ENCODE results near the gene REXO1. TPM values are rescaled to one million over a fixed set of nuclear protein-coding genes. Genes with fewer than 3 reads are reported as not detected.

REXO1 gene
- total RNA-seq, 1 donor from 2014 or later = 37.9 TPM

- Mint-ChIP-seq H3K27ac (no peak overlapping the region), H3K36me3 (peaks cover 6% of the 10 kb centered on the region)
- no peak for TF ChIP-seq CTCF (conservative IDR thresholded peaks at IDR 0.05)
Measured at GRCh38 chr19:1824252-1824622, 24.0 kb downstream of the REXO1 start.

DNA sequence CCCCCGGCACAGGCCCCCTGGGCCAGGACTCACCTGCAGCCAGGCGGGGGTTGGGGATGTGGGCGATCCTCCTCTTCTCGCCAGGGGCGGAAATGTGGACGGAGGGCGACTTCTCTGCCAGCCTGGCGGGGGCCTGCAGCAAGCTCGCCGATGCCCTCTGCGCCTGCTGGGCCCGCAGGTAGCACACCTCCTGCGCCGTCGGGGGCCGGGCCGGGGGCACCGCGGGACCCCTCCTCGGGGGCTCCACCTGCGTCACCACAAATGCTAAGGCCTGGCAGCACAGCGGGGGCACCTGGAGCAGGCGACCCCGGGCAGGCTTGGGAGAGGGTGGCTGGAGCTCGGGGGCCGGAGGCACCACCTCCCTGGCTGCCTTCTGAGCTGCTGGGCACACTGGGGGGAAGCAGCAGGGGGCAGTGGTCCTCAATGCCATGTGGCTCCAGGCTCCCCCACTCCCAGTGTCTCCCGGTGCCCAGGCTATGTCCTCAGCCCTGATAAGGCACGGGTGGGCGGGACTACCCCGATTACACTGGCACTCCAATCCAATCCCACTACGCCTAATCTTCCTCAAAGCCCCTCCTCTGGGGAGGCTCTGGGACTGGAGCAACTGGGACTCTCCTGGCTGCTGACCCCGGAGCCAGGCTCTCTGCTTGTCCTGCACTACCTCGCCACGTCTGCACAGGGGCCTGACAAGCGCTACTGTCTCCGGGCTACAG is 24.6 kb downstream of the REXO1 start:
- no peak for DNase-seq (ENCODE audit: extremely low spot score, unreplicated experiment)
- H3K27ac Mint-ChIP-seq = no peak overlapping the region

More at GRCh38 chr19:1824252-1824622, 24.0 kb downstream of the REXO1 start:
- Mint-ChIP-seq H3K4me3 (no peak overlapping the region), H3K4me1 (ENCODE audit: unreplicated experiment) (peaks cover 3% of the 10 kb centered on the region), H3K27me3 (no peaks in the 10 kb centered on the region), H3K9me3 (no peaks in the 10 kb centered on the region)
- no peak for DNase-seq (ENCODE audit: extremely low spot score, unreplicated experiment)

GRCh38 chr19:1823020-1823419 is 25.3 kb downstream of the REXO1 start:
- Mint-ChIP-seq H3K27me3 (no peaks in the 10 kb centered on the region), H3K27ac (no peak overlapping the region), H3K4me3 (no peak overlapping the region), H3K4me1 (ENCODE audit: unreplicated experiment) (peaks cover 3% of the 10 kb centered on the region), H3K9me3 (no peaks in the 10 kb centered on the region), H3K36me3 (peaks cover 6% of the 10 kb centered on the region)
- TF ChIP-seq CTCF (conservative IDR thresholded peaks at IDR 0.05) = no peak
- DNase-seq (ENCODE audit: extremely low spot score, unreplicated experiment) = no peak

More for the DNA sequence above, 24.6 kb downstream of the REXO1 start:
- H3K27me3 Mint-ChIP-seq = no peaks in the 10 kb centered on the region
- peaks cover 3% of the 10 kb centered on the region for H3K4me1 Mint-ChIP-seq (ENCODE audit: unreplicated experiment)
- H3K9me3 Mint-ChIP-seq = no peaks in the 10 kb centered on the region
- no peak for TF ChIP-seq CTCF (conservative IDR thresholded peaks at IDR 0.05)
- H3K4me3 Mint-ChIP-seq = no peak overlapping the region
- H3K36me3 Mint-ChIP-seq = peaks cover 6% of the 10 kb centered on the region

DNA sequence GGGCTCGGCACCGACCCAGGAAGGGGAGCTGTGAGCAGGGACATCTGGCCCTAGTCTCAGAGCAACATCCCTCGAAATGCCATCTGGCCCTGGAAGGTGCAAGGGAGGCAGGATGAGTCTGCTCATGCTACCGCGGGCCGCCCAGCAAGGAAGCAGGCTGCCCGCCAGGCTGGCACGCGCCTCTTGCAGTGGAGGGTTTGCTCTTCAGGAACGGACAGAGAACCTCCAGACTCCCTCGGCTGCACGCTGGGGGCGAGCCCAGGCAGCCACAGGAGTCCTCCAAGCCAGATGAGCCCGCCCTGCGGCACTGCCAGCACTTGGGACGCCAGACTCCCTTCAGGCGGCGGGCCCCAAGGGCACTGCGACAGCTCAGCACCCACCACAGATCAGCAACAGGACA is 26.1 kb downstream of the REXO1 start:
- TF ChIP-seq CTCF (conservative IDR thresholded peaks at IDR 0.05) = no peak
- no peak for DNase-seq (ENCODE audit: extremely low spot score, unreplicated experiment)
- Mint-ChIP-seq H3K9me3 (no peaks in the 10 kb centered on the region), H3K27ac (no peak overlapping the region), H3K4me3 (no peak overlapping the region), H3K4me1 (ENCODE audit: unreplicated experiment) (peaks cover 3% of the 10 kb centered on the region), H3K27me3 (no peaks in the 10 kb centered on the region), H3K36me3 (peaks cover 6% of the 10 kb centered on the region)

DNA sequence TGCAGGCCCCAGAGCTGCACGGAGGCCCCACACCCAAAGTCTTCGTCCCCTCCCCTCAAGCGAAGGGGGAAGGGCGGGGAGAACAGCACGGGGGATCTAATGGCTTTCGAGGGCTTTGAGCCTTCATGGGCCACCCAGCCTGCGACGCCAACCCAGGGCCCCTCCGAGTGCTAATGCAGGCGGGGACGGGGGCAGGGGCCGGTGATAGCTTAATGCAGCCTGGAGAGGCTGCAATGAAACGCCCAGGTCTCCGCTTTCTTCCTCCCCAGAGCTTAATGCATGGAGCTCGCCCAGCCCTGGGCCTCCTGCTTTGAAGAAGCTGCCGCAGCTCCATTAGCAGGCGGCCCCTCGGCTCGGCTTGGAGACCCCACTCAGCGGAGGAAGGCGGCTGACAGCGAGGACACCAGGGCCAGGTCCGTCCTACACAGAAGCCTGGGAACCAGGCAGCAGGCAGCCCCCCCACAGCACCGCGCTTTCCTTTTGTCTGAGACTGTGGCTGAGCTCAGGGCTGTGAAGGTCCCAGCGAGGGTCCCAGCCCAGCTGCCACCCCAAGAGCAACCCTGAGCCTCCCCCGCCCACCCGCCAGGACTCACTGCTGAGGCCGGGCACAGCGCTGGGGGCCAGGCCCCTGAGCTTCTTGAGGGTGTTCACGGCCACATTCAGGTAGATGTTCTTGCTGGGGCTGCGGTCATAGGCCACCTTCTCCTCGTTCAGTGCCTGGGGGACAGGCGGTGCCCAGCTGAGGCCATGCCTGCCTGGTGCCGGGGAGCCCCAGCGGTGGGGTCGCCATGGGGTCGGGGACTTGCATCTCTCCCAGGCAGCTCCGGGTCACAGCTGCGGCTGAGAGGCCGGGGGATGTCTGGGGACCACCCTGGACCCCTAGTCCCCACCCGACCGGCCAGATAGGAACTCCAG is 28.7 kb downstream of the REXO1 start:
- H3K4me3 Mint-ChIP-seq = no peak overlapping the region
- H3K9me3 Mint-ChIP-seq = no peaks in the 10 kb centered on the region
- TF ChIP-seq CTCF (conservative IDR thresholded peaks at IDR 0.05) = no peak
- peaks cover 3% of the 10 kb centered on the region for H3K36me3 Mint-ChIP-seq
- no peaks in the 10 kb centered on the region for H3K4me1 Mint-ChIP-seq (ENCODE audit: unreplicated experiment)
- DNase-seq (ENCODE audit: extremely low spot score, unreplicated experiment) = no peak
- no peaks in the 10 kb centered on the region for H3K27me3 Mint-ChIP-seq
- H3K27ac Mint-ChIP-seq = no peak overlapping the region
